H1 (cell line): ENCODE measurements around the gene HTD2. TPM values are rescaled to one million over a fixed set of nuclear protein-coding genes. Genes with fewer than 3 reads are reported as not detected.

Experiments used
- CTCF ChIA-PET: fragments of 300-600 bp; sonication (Branson Sonifier 250); formaldehyde crosslinking; loops from one replicate; lab custom pipeline; 2021; ENCODE audit not compliant: partially characterized antibody; lab: Charles Lee
- POLR2A ChIA-PET: fragments of 300-600 bp; sonication (Branson Sonifier 250); formaldehyde crosslinking; loops from one replicate; lab custom pipeline; 2021; ENCODE audit warnings: inconsistent platforms; ENCODE audit not compliant: partially characterized antibody; lab: Charles Lee
- DNase-seq, 2 experiments: peaks; one replicate each; pipeline versions ENCODE4 v3.0.0 to v3.0.0-alpha.2; 2010 to 2022; ENCODE audit warnings: low spot score in 2 of 2, low read depth in 1 of 2, mixed read lengths in 1 of 2
- FAIRE-seq: peaks from 2 replicates; lab custom pipeline; 2011; peaks lifted over from hg19 to GRCh38; lab: Jason Lieb, UNC
- H2AFZ ChIP-seq: 2 replicates; pipeline ENCODE4 v1.8.1; 2012; ENCODE audit warnings: low read length, inconsistent platforms
- H2AK5ac ChIP-seq: 2 replicates; pipeline ENCODE4 v1.6.1; 2013; ENCODE audit warnings: low read depth, low read length
- H2BK120ac ChIP-seq: replicated peaks from 2 replicates; pipeline ENCODE3; 2013; ENCODE audit warnings: low read depth, low read length, inconsistent platforms
- H2BK12ac ChIP-seq: 2 replicates; pipeline ENCODE4 v1.6.1; 2013; ENCODE audit warnings: low read depth, low read length
- H2BK15ac ChIP-seq: 2 replicates; pipeline ENCODE4 v1.6.1; 2013; ENCODE audit warnings: low read length
- H2BK20ac ChIP-seq: 2 replicates; pipeline ENCODE4 v1.6.1; 2013; ENCODE audit warnings: low read length
- H2BK5ac ChIP-seq: 2 replicates; pipeline ENCODE4 v1.6.1; 2013; ENCODE audit warnings: low read depth, low read length
- H3K14ac ChIP-seq: 2 replicates; pipeline ENCODE4 v1.6.1; 2013; ENCODE audit warnings: inconsistent platforms; ENCODE audit not compliant: insufficient read length
- H3K18ac ChIP-seq: 2 replicates; pipeline ENCODE4 v1.6.1; 2013; ENCODE audit warnings: low read length; ENCODE audit errors: extremely low read depth
- H3K23ac ChIP-seq: 2 replicates; pipeline ENCODE4 v1.6.1; 2013; ENCODE audit warnings: inconsistent platforms; ENCODE audit not compliant: insufficient read length
- H3K23me2 ChIP-seq: 2 replicates; pipeline ENCODE4 v1.6.1; 2013; ENCODE audit warnings: low read depth, low read length
- H3K27ac ChIP-seq: 2 replicates; pipeline ENCODE4 v1.6.1; 2011; ENCODE audit warnings: low read depth, low read length, inconsistent platforms
- H3K27me3 ChIP-seq, 4 experiments: replicated peaks in 1 of 4; 1 replicate in 1 of 4; 2 replicates in 3 of 4; pipeline versions ENCODE4 v1.6.1 to v1.8.1; 2011 to 2013; ENCODE audit warnings: low read length in 3 of 4, mild to moderate bottlenecking in 3 of 4, inconsistent platforms in 2 of 4, mixed read lengths in 2 of 4, moderate library complexity in 1 of 4; ENCODE audit not compliant: control insufficient read depth in 3 of 4, insufficient read depth in 3 of 4; ENCODE audit errors: extremely low read depth in 1 of 4
- H3K36me3 ChIP-seq, 4 experiments: 2 replicates each; pipeline versions ENCODE4 v1.6.1 to v1.8.1; 2011 to 2013; ENCODE audit warnings: mild to moderate bottlenecking in 4 of 4, low read length in 3 of 4, moderate library complexity in 2 of 4, control low read depth in 1 of 4, inconsistent platforms in 1 of 4; ENCODE audit not compliant: insufficient read depth in 4 of 4, control insufficient read depth in 2 of 4
- H3K4ac ChIP-seq: replicated peaks from 2 replicates; pipeline ENCODE3; 2013; ENCODE audit warnings: low read length, low read depth, mixed read lengths, inconsistent platforms; ENCODE audit not compliant: insufficient read length
- H3K4me1 ChIP-seq, 4 experiments: replicated peaks in 1 of 4; 1 replicate in 1 of 4; 2 replicates in 3 of 4; pipeline versions ENCODE4 v1.6.1 to v1.8.1; 2011 to 2013; ENCODE audit warnings: low read length in 3 of 4, inconsistent platforms in 2 of 4, mixed read lengths in 1 of 4; ENCODE audit not compliant: insufficient read depth in 4 of 4, control insufficient read depth in 3 of 4
- H3K4me2 ChIP-seq, 2 experiments: 2 replicates each; pipeline versions ENCODE4 v1.6.1 to v1.8.1; 2011 to 2013; ENCODE audit warnings: low read depth in 2 of 2, low read length in 2 of 2, control low read depth in 1 of 2, inconsistent platforms in 1 of 2, mild to moderate bottlenecking in 1 of 2; ENCODE audit not compliant: insufficient read depth in 1 of 2
- H3K4me3 ChIP-seq, 4 experiments: fragments of 200-600, 300-600 bp in 1 of 4; sonication (generic), shearing (Covaris generic), sonication (Bioruptor Twin) in 1 of 4; 2 replicates each; pipeline versions ENCODE4 v1.5.1 to v1.8.1; 2011 to 2016; ENCODE audit warnings: low read length in 4 of 4, low read depth in 3 of 4, control low read depth in 2 of 4, inconsistent platforms in 2 of 4, mild to moderate bottlenecking in 2 of 4, mixed read lengths in 1 of 4, moderate library complexity in 1 of 4; ENCODE audit not compliant: insufficient read depth in 2 of 4; ENCODE audit errors: extremely low read depth in 1 of 4
- H3K56ac ChIP-seq: replicated peaks from 2 replicates; pipeline ENCODE3; 2013; ENCODE audit warnings: low read depth, mild to moderate bottlenecking, mixed read lengths, low read length, inconsistent platforms; ENCODE audit not compliant: insufficient read length
- H3K79me1 ChIP-seq: 2 replicates; pipeline ENCODE4 v1.6.1; 2013; ENCODE audit warnings: low read depth, low read length, control low read depth
- H3K79me2 ChIP-seq, 2 experiments: 2 replicates each; pipeline versions ENCODE4 v1.6.1 to v1.8.1; 2012 to 2013; ENCODE audit warnings: low read length in 2 of 2, mild to moderate bottlenecking in 2 of 2, inconsistent platforms in 1 of 2; ENCODE audit not compliant: insufficient read depth in 2 of 2, control insufficient read depth in 1 of 2
- H3K9ac ChIP-seq, 4 experiments: replicated peaks in 1 of 4; 1 replicate in 1 of 4; 2 replicates in 3 of 4; pipeline versions ENCODE4 v1.6.1 to v1.8.1; 2011 to 2013; ENCODE audit warnings: low read depth in 3 of 4, low read length in 3 of 4, control low read depth in 2 of 4, mild to moderate bottlenecking in 2 of 4, moderate library complexity in 2 of 4, inconsistent platforms in 1 of 4; ENCODE audit errors: extremely low read depth in 1 of 4
- H3K9me3 ChIP-seq, 2 experiments: 2 replicates each; pipeline versions ENCODE4 v1.6.1 to v1.8.1; 2012 to 2013; ENCODE audit warnings: mild to moderate bottlenecking in 2 of 2, moderate library complexity in 2 of 2, control low read depth in 1 of 2, inconsistent platforms in 1 of 2, low read depth in 1 of 2, low read length in 1 of 2, mixed read lengths in 1 of 2; ENCODE audit not compliant: insufficient read depth in 2 of 2
- H4K20me1 ChIP-seq, 2 experiments: replicated peaks in 1 of 2; 2 replicates each; pipeline versions ENCODE3 to v1.8.1; 2011 to 2013; ENCODE audit warnings: inconsistent platforms in 2 of 2, low read length in 2 of 2, mild to moderate bottlenecking in 1 of 2; ENCODE audit not compliant: insufficient read depth in 2 of 2, control insufficient read depth in 1 of 2
- H4K5ac ChIP-seq: 2 replicates; pipeline ENCODE4 v1.6.1; 2013; ENCODE audit warnings: low read length, low read depth, mixed read lengths, inconsistent platforms; ENCODE audit not compliant: insufficient read length
- H4K8ac ChIP-seq: 2 replicates; pipeline ENCODE4 v1.8.0; 2013; ENCODE audit warnings: mild to moderate bottlenecking, moderate library complexity, low read length, inconsistent platforms; ENCODE audit not compliant: insufficient read depth; ENCODE audit errors: extremely low read depth
- H4K91ac ChIP-seq: replicated peaks from 2 replicates; pipeline ENCODE3; 2013; ENCODE audit warnings: low read length, mixed read lengths, inconsistent platforms; ENCODE audit not compliant: insufficient read length
- JUN ChIP-seq: IDR thresholded peaks from 2 replicates; pipeline ENCODE4 v1.6.1; 2011; ENCODE audit warnings: low read depth, mild to moderate bottlenecking, improper control_type of control experiment, low read length
- PHF8 ChIP-seq: fragments of 200-600 bp; sonication (generic); conservative IDR thresholded peaks from 2 replicates; pipeline ENCODE4 v1.7.1; 2012; ENCODE audit warnings: low read depth, mild to moderate bottlenecking, inconsistent platforms, low read length, moderate library complexity
- TAF1 ChIP-seq: IDR thresholded peaks from 2 replicates; pipeline ENCODE4 v1.6.1; 2011; ENCODE audit warnings: mild to moderate bottlenecking, low read depth, low read length
- TEAD4 ChIP-seq: IDR thresholded peaks from 2 replicates; pipeline ENCODE4 v1.6.1; 2012; ENCODE audit warnings: low read depth, low read length, inconsistent platforms, mixed read lengths
- WGBS, 2 experiments: shearing (Covaris generic) in 1 of 2; methylation state at CpG; one replicate each; pipeline versions ENCODE4 v1.1.6 to v1.1.7; 2013 to 2015; ENCODE audit warnings: low lambda C conversion rate in 2 of 2, mixed read lengths in 2 of 2, inconsistent platforms in 1 of 2, low coverage in 1 of 2, missing lambda C conversion rate in 1 of 2; ENCODE audit not compliant: insufficient replicate concordance in 2 of 2, insufficient coverage in 1 of 2, insufficient read length in 1 of 2; ENCODE audit errors: extremely low coverage in 1 of 2, missing lambda C conversion rate in 1 of 2; 5-methylcytosine and 5-hydroxymethylcytosine counted together
- polyA plus RNA-seq, 7 experiments: library from polyadenylated mRNA; depleted of rRNA in 3 of 7; stranded (reverse) in 5 of 7; unstranded in 2 of 7; fragments of >200 nt in 5 of 7; fragments of 200-250 nt in 2 of 7; gene quantifications; 1 replicate in 5 of 7; 2 replicates in 1 of 7; 4 replicates in 1 of 7; pipeline versions ENCODE4 v1.2.1 to v1.2.3, GENCODE V29; 2011 to 2013; ENCODE audit warnings: missing spikeins in 2 of 7, mixed read lengths in 2 of 7
- total RNA-seq: library from RNA; stranded (reverse); fragmentation: NEBNext Ultra II Directional; extraction: Animal tissue kit (Norgen Biotek cat#: 25700); gene quantifications from 2 replicates; pipeline ENCODE4 v1.2.1, GENCODE V29; 2021

HTD2 gene
- total and polyA plus RNA-seq, 2 of the 8 experiments (the other 6 are each of a cell fraction or from before 2014, with no cell fraction given) = 8.8 to 10.8 TPM

- WGBS, 2 experiments = 86% methylated on average over 4 of the region's 4 CpGs; no CpG with 5 or more reads in 1 of the 2 experiments
- ChIA-PET CTCF (interaction anchor here (0.6 to 0.8 kb wide), 2 partner anchors 11 to 108 kb away, joined by 3 read pairs; no protein-coding TSS in a partner anchor), POLR2A (no interaction called here)
- Histone ChIP-seq H2AFZ (no peak overlapping the region), H3K27me3 (no peaks in the 10 kb centered on the region), H3K9me3 (no peaks in the 10 kb centered on the region), H3K23ac (no peak overlapping the region), H2BK15ac (no peak overlapping the region), H4K91ac (no peak overlapping the region), H3K4me3 (no peak overlapping the region), H3K4me2 (no peak overlapping the region), H4K20me1 (no peaks in the 10 kb centered on the region), H3K18ac (no peak overlapping the region), H3K79me1 (no peaks in the 10 kb centered on the region), H3K14ac (no peak overlapping the region), H3K9ac (no peak overlapping the region), H2BK12ac (no peak overlapping the region), H3K4ac (no peak overlapping the region), H4K8ac (no peak overlapping the region), H3K36me3 (no peaks in the 10 kb centered on the region), H2BK120ac (no peak overlapping the region), H2BK20ac (no peak overlapping the region), H4K5ac (no peak overlapping the region), H3K4me1 (no peaks in the 10 kb centered on the region), H2BK5ac (no peak overlapping the region), H2AK5ac (no peak overlapping the region), H3K79me2 (no peaks in the 10 kb centered on the region), H3K27ac (no peak overlapping the region), H3K56ac (no peak overlapping the region), H3K23me2 (no peaks in the 10 kb centered on the region)
- FAIRE-seq (no peak), DNase-seq (no peak)
- TF ChIP-seq TAF1 (no peak), PHF8 (no peak), JUN (no peak), TEAD4 (no peak)
These were observed 53.3 kb downstream of the HTD2 start for GRCh38 chr3:58359621-58360020.
